Esophagus muscularis mucosa (tissue), 3 donors: ENCODE measurements around the gene LHFPL6.

ENCODE experiments used
- POLR2A ChIP-seq: fragments of 450-650 bp; IDR thresholded peaks from one replicate; pipeline ENCODE4 v1.6.1; 2017; ENCODE audit warnings: antibody characterized with exemption, moderate library complexity, mild to moderate bottlenecking, low read depth
- TF ChIP-seq, protein P1 (sequence below), 3 experiments: fragments of 200-600 bp in 2 of 3; fragments of 450-650 bp in 1 of 3; sonication (generic) in 2 of 3; IDR thresholded peaks; one replicate each; pipeline ENCODE4 v1.5.1; 2017 to 2019; ENCODE audit warnings: antibody characterized with exemption in 3 of 3, mild to moderate bottlenecking in 2 of 3, moderate library complexity in 1 of 3

DNA sequence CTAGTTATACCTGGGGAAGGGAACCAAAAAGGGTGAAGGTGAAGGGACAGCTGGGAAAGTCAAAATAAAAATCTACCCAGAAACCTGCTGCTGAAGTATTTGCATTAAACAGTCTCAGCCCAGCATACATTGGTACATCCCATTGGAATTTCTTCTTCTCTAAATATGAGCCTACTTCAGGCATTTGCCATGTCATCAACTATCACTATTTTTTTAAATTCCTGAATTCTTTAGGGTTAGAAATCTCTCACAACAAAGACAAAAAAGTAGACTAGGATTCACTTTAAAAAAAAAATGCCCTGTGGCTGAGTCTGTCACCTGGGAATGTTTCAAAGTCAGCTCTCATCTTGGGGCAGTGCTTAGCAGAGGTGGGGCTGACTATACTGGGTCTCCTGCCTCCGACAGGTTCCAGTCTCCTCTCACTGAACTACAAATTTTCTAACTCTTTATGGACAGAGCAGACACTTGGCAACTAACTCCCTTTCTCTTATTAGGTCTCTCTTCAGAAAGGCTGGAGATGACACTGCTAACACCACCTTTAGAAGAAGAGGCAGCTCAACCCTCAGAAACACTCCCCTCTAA lies 141.2 kb downstream of the LHFPL6 start:
- TF ChIP-seq POLR2A, result no peak
- TF ChIP-seq, protein P1, sequence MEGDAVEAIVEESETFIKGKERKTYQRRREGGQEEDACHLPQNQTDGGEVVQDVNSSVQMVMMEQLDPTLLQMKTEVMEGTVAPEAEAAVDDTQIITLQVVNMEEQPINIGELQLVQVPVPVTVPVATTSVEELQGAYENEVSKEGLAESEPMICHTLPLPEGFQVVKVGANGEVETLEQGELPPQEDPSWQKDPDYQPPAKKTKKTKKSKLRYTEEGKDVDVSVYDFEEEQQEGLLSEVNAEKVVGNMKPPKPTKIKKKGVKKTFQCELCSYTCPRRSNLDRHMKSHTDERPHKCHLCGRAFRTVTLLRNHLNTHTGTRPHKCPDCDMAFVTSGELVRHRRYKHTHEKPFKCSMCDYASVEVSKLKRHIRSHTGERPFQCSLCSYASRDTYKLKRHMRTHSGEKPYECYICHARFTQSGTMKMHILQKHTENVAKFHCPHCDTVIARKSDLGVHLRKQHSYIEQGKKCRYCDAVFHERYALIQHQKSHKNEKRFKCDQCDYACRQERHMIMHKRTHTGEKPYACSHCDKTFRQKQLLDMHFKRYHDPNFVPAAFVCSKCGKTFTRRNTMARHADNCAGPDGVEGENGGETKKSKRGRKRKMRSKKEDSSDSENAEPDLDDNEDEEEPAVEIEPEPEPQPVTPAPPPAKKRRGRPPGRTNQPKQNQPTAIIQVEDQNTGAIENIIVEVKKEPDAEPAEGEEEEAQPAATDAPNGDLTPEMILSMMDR (IDR thresholded peaks at IDR 0.05), result no peak
